D721Med (cell line): Measurements from ENCODE around the gene OXGR1.
"Not testable (repeated sequence)": the region's sequence is repeated elsewhere in the genome, so short reads cannot be mapped to it uniquely, and the experiment has no call there.

Source experiments
- DNase-seq: peaks from one replicate; pipeline ENCODE4 v3.0.0; 2011; ENCODE audit warnings: low spot score; ENCODE audit not compliant: insufficient read length
- FAIRE-seq: peaks from 2 replicates; lab custom pipeline; 2011; peaks lifted over from hg19 to GRCh38; lab: Jason Lieb, UNC
- TF ChIP-seq, protein P1 (sequence below): IDR thresholded peaks from 2 replicates; pipeline ENCODE4 v1.5.1; 2012; ENCODE audit warnings: mild to moderate bottlenecking, control low read depth; ENCODE audit not compliant: insufficient read depth; ENCODE audit errors: missing control alignments

The OXGR1 gene

DNA sequence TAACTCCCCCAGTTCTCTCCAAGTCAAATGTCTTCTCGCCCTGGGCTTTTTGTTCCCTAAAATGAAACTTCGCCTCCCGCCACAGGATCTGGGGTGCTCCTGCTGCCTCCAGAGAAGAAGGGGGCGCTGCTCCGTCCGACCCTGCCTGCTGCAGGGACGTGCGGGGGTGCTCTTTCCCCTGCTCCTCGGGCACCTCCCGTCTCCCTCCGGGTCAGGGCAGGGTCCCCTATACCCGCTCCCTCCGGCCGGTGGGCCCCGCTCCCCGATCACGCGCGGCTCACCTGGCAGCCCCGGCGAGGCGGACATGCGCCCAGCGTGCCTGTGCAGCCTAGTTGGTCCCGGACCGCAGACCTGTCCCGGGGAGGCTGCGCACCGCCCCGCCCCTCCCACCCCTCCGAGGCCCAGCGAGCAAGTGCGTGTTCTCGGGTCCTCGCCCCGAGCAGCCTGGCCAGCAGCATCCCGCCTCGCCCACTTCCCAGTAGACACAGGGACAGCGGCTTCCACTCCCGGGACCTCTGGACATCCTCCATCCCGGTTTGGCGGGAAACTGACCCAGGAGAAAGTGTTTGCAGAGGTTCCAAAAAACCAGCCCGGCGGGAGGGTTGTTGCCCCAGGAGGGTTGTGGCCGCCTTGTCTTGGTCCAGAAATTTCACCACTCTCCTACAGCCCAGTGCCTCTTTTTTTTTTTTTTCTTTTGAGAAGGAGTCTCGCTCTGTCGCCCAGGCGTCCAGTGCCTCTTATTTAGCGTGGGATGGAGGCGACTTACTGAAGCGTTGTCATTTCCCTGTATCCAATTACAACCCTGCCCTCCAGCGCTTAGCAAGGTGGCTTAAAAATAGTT, at the start of gene OXGR1:
Gene OXGR1, minus strand, starts transcription at position 460 of the 841 bp plus-strand sequence. CDS start 6,717 bp downstream, outside the sequence.
- FAIRE-seq (no peak), DNase-seq (no peak)
- TF ChIP-seq, protein P1, sequence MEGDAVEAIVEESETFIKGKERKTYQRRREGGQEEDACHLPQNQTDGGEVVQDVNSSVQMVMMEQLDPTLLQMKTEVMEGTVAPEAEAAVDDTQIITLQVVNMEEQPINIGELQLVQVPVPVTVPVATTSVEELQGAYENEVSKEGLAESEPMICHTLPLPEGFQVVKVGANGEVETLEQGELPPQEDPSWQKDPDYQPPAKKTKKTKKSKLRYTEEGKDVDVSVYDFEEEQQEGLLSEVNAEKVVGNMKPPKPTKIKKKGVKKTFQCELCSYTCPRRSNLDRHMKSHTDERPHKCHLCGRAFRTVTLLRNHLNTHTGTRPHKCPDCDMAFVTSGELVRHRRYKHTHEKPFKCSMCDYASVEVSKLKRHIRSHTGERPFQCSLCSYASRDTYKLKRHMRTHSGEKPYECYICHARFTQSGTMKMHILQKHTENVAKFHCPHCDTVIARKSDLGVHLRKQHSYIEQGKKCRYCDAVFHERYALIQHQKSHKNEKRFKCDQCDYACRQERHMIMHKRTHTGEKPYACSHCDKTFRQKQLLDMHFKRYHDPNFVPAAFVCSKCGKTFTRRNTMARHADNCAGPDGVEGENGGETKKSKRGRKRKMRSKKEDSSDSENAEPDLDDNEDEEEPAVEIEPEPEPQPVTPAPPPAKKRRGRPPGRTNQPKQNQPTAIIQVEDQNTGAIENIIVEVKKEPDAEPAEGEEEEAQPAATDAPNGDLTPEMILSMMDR, result no peak

DNA sequence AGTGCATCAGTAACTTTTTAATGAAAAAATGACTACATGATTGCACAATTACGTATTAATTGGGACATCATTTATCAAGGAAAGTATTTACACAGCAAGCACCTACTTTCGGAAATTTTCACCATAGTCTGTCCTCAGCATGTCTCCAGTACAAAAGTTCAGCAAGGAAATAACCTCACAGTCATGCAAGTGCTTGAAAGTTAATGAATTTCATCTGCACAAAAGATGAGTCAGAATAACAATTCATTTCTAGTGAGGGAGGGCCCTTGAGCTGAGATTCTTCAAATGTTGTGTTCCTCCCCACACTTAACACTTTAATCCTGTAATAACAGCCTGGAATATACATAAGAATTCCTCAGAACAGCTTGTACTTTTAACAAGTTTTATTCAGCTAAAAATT, 49.0 kb upstream of the OXGR1 start:
- FAIRE-seq (no peak), DNase-seq (no peak)
- TF ChIP-seq, protein P1, result no peak

DNA sequence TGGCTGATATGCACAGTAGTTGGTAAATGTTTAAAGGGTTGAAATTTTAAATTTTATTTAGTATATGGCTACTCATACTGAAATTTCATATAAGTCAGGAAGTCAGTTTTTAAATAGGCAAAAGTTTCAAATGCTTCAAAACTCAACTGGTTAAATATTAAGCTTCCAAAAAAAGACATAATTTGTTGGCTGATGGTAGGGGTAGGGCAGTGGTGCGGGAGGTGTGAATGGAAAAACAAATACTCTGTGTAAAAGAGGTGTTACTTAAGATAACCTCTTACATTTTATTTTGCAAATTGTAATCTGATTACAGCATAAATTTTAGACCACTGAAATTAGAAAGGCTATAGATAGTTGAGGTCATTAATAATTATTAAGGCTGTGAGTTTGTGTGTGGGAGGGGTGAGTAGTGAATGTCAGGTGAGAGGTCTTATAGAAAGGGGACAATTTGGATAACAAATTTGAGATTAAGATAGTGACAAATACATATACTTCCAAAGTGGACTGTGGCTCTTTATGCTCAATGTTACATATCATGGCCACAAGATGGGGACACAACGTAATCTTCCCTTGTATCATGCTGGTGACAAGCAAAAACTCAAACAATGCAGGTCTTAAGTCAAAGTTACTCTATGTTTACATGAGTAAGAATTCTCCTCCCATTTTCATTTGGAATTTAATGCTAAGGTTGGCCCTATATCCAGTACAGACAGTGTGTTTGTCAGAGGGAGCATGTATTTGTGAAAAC, 36.6 kb upstream of the OXGR1 start:
- TF ChIP-seq, protein P1, result peak; percentile 48
- DNase-seq, result no peak
- FAIRE-seq, result no peak

DNA sequence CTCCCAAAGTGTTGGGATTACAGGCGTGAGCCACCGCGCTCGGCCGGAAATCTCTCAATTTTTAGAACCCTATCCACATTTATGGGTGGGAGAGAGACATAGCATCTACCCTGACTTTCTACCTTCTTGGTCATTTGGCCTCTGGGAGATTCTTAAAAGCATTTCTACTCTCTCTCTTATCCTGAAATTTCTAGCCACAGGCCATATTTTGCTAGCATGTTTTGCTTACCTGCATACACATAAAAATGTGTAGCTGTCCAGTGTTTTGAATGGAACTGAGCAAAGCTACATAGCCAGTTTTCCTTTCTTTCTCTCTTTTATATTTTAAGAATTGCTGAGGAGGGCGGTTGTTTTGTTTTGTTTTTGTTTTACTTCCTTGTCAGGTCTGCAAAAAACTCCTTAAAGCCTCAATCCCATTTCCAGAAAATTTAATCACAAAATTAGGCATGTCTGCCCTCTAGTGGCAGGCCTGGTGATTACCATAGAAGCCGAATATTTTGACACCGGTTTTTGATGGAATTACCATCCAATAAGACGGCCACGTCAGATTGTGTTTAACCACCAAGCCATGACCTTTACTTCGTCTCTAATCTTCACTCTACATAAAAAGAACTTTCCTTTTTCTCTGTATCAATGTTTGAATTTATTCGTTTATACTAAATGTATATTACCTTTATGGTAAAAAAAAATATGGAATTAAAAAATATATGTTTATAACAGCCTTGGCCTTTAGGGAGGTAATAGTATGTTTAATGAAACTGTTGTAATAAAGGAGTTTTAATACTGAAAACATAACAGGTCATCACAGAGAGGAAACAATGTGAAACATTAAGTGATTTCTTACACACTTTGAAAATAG, 34.4 kb upstream of the OXGR1 start:
- TF ChIP-seq, protein P1, result peak; percentile 86
- FAIRE-seq (peak; percentile 69), DNase-seq (no peak)

DNA sequence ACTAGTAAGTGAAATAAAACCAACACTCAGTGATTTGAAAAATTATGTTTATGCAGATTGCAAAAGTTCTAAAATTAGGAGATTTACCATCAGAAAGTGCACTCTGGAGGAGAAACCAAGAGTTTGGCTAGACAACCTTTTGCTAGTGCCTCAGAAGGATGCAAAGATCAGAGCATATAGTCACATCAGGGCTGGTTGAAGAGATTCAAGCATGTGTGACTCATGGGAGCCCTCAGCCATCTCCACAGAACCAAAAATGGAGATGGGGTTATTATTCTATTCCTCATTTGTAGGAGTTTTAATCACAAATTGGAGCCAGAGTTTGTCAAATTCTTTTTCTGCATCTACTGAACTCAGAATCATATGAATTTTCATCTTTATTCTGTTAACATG, 32.9 kb upstream of the OXGR1 start:
- DNase-seq, result no peak
- TF ChIP-seq, protein P1, result no peak
- no peak for FAIRE-seq

DNA sequence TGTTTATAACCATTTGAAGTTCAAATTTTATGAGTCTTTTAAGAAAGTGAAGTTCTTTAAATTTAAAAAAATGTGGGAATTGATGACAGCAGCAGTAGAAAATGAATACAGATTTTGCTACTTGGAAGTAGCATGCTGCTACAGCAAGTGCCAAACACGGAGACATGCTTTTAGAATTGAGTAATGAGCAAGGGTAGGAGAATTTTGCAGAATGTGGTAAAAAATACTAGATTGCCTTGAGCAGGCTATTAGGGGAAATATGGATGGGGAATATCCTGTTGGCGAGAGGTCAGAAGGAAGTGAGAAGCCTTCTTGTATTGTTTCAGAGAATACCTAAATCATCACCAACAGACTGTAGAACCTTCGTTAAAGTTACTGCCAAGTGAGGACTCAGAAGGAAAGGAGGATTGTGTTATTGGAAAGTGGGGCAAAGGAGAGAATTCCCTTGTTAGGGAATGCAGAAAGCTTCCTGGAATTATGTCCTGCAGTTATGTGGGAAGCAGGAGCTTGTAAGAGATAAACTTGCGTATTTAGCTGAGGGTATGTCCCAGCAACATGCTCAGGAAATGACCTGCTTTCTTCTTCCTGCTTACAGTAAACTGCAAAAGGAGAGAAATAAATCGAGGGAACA, 32.4 kb upstream of the OXGR1 start:
- TF ChIP-seq, protein P1, result no peak
- DNase-seq, result no peak
- no peak for FAIRE-seq

DNA sequence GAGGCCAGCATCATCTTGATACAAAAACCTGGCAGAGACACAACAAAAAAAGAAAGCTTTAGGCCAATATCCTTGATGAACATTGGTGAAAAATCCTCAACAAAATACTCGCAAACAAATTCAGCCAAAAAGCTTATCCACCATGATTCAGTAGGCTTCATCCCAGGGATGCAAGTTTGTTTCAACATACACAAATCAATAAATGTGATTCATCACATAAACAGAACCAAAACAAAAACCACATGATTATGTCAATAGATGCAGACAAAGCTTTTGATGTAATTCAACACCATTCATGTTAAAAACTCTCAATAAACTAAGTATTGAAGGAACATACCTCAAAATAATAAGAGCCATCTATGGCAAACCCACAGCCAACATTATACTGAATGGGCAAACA, 29.5 kb upstream of the OXGR1 start:
- not testable (repeated sequence) for FAIRE-seq, DNase-seq
